ENCODE results near the gene FARP1. TPM values are rescaled to one million over a fixed set of nuclear protein-coding genes. Genes with fewer than 3 reads are reported as not detected.

FARP1 gene
- total RNA-seq, 1 donor from 2014 or later, result 128 TPM

DNA sequence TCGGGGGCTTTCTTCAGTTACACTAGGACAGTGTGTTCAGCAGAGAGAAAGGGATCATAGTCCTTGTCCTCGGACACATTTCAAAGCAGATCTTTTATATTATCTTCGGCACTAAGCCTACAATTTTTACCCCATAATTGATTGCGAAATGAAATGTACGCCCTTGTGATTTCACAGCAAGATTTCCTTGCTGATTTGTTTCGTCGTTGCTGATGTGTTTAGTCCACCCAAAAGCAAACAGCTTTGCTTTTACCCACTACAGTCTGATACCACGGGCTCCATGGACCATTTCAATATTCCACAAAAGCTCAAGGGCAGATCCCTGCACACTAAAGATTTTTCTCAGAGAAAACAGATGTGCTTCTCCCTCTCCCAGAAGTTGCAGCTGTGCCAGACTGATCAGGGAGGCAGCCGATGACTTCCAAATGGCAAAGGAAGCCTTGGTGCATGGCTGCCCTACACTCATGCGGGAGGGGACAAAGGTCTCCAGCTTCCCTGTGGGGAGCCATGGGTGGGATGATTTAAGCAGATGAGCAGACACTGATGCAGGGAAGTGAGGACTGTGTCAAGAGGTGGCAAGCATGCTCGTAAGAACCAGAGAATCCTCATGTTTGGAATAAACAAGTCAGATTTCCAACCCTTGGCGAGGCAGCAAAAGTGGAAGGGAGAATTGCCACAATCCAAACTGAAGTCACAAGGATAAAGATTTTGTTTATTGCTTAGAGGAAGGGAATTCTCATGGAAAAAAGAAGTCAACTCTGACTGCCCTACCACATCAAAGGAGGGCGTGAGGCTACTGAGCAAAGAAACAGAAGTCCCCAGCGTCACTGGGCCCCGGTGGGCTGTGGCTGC, 353.0 kb downstream of the FARP1 start:
- no peaks in the 10 kb centered on the region for H3K27me3 Mint-ChIP-seq (ENCODE audit: low read depth, unreplicated experiment)
- no peak overlapping the region for H3K9ac ChIP-seq (ENCODE audit: low read length)
- H3K4me1 Mint-ChIP-seq (ENCODE audit: low read depth, unreplicated experiment), result peaks cover 13% of the 10 kb centered on the region

GRCh38 chr13:98496479-98496791, 353.5 kb downstream of the FARP1 start:
- Mint-ChIP-seq H3K4me3 (ENCODE audit: unreplicated experiment) (no peak overlapping the region), H3K9me3 (ENCODE audit: unreplicated experiment) (no peaks in the 10 kb centered on the region), H3K36me3 (ENCODE audit: low read depth, unreplicated experiment) (peaks cover 18% of the 10 kb centered on the region), H3K4me1 (ENCODE audit: low read depth, unreplicated experiment) (peaks cover 11% of the 10 kb centered on the region), H3K27ac (ENCODE audit: unreplicated experiment) (no peak overlapping the region), H3K27me3 (ENCODE audit: low read depth, unreplicated experiment) (no peaks in the 10 kb centered on the region)
- no peak for FAIRE-seq
- Histone ChIP-seq H3K4me3 (ENCODE audit: insufficient read depth, low read depth, low read length) (no peak overlapping the region), H3K79me2 (ENCODE audit: insufficient read depth, low read length) (peaks cover 91% of the 10 kb centered on the region), H3K9me3 (ENCODE audit: insufficient read depth, low read depth, low read length) (no peaks in the 10 kb centered on the region), H3K36me3 (ENCODE audit: insufficient read depth, low read length) (peaks cover 4% of the 10 kb centered on the region), H2AFZ (ENCODE audit: low read depth, low read length) (no peak overlapping the region), H3K4me1 (ENCODE audit: insufficient read depth, low read length) (no peaks in the 10 kb centered on the region), H3K9ac (ENCODE audit: low read length) (no peak overlapping the region), H3K27me3 (ENCODE audit: insufficient read depth, low read length) (no peaks in the 10 kb centered on the region), H4K20me1 (ENCODE audit: insufficient read depth, low read length) (peaks cover 71% of the 10 kb centered on the region), H3K4me2 (ENCODE audit: low read length) (no peak overlapping the region), H3K27ac (ENCODE audit: low read depth, low read length) (no peak overlapping the region)
- no peak for TF ChIP-seq EZH2 (IDR thresholded peaks at IDR 0.05; ENCODE audit: insufficient read depth, low read length)
- TF ChIP-seq, protein P1, sequence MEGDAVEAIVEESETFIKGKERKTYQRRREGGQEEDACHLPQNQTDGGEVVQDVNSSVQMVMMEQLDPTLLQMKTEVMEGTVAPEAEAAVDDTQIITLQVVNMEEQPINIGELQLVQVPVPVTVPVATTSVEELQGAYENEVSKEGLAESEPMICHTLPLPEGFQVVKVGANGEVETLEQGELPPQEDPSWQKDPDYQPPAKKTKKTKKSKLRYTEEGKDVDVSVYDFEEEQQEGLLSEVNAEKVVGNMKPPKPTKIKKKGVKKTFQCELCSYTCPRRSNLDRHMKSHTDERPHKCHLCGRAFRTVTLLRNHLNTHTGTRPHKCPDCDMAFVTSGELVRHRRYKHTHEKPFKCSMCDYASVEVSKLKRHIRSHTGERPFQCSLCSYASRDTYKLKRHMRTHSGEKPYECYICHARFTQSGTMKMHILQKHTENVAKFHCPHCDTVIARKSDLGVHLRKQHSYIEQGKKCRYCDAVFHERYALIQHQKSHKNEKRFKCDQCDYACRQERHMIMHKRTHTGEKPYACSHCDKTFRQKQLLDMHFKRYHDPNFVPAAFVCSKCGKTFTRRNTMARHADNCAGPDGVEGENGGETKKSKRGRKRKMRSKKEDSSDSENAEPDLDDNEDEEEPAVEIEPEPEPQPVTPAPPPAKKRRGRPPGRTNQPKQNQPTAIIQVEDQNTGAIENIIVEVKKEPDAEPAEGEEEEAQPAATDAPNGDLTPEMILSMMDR (IDR thresholded peaks at IDR 0.05; ENCODE audit: insufficient read depth, low read depth, low read length), result no peak
- DNase-seq (ENCODE audit: low read depth), result no peak

More for the DNA sequence above, 353.0 kb downstream of the FARP1 start:
- H3K27ac Mint-ChIP-seq (ENCODE audit: unreplicated experiment), result no peak overlapping the region
- no peak for TF ChIP-seq EZH2 (IDR thresholded peaks at IDR 0.05; ENCODE audit: insufficient read depth, low read length)
- TF ChIP-seq, protein P1 (IDR thresholded peaks at IDR 0.05; ENCODE audit: insufficient read depth, low read depth, low read length), result no peak
- H3K36me3 Mint-ChIP-seq (ENCODE audit: low read depth, unreplicated experiment), result peaks cover 20% of the 10 kb centered on the region
- H3K27ac ChIP-seq (ENCODE audit: low read depth, low read length), result no peak overlapping the region
- no peak overlapping the region for H2AFZ ChIP-seq (ENCODE audit: low read depth, low read length)
- peaks cover 77% of the 10 kb centered on the region for H4K20me1 ChIP-seq (ENCODE audit: insufficient read depth, low read length)
- H3K4me3 Mint-ChIP-seq (ENCODE audit: unreplicated experiment), result no peak overlapping the region
- peaks cover 4% of the 10 kb centered on the region for H3K36me3 ChIP-seq (ENCODE audit: insufficient read depth, low read length)
- H3K79me2 ChIP-seq (ENCODE audit: insufficient read depth, low read length), result peaks cover 91% of the 10 kb centered on the region
- H3K9me3 ChIP-seq (ENCODE audit: insufficient read depth, low read depth, low read length), result no peaks in the 10 kb centered on the region
- no peaks in the 10 kb centered on the region for H3K4me1 ChIP-seq (ENCODE audit: insufficient read depth, low read length)
- DNase-seq (ENCODE audit: low read depth) (no peak), FAIRE-seq (no peak)
- H3K9me3 Mint-ChIP-seq (ENCODE audit: unreplicated experiment), result no peaks in the 10 kb centered on the region
- no peak overlapping the region for H3K4me3 ChIP-seq (ENCODE audit: insufficient read depth, low read depth, low read length)
- no peak overlapping the region for H3K4me2 ChIP-seq (ENCODE audit: low read length)
- H3K27me3 ChIP-seq (ENCODE audit: insufficient read depth, low read length), result no peaks in the 10 kb centered on the region

DNA sequence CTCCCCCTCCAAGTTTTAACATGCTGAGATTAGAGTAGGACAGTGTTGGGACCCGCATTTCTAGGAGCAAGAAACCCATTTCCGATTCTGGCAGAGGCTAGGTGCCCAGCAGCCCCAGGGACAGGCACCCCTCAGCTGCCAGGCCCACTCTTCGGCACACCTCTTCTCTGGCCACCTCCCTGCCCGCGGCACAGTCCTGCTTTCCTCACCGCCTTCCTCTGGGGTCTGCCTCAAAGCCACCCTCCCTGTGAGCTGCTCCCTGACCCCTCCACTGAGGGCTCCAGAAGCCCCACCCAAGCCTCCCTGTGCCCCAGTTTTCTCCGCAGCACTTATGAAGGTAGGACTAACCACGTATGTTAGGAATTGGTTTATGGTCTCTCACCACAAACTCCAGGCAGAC, 354.1 kb downstream of the FARP1 start:
- no peak for DNase-seq (ENCODE audit: low read depth)
- no peak overlapping the region for H3K27ac Mint-ChIP-seq (ENCODE audit: unreplicated experiment)
- H3K9me3 ChIP-seq (ENCODE audit: insufficient read depth, low read depth, low read length), result no peaks in the 10 kb centered on the region
- peaks cover 92% of the 10 kb centered on the region for H3K79me2 ChIP-seq (ENCODE audit: insufficient read depth, low read length)
- no peak overlapping the region for H3K4me3 ChIP-seq (ENCODE audit: insufficient read depth, low read depth, low read length)
- H4K20me1 ChIP-seq (ENCODE audit: insufficient read depth, low read length), result peaks cover 74% of the 10 kb centered on the region
- H3K27me3 ChIP-seq (ENCODE audit: insufficient read depth, low read length), result no peaks in the 10 kb centered on the region
- peaks cover 18% of the 10 kb centered on the region for H3K36me3 Mint-ChIP-seq (ENCODE audit: low read depth, unreplicated experiment)
- TF ChIP-seq, protein P1 (IDR thresholded peaks at IDR 0.05; ENCODE audit: insufficient read depth, low read depth, low read length), result no peak
- no peak for TF ChIP-seq EZH2 (IDR thresholded peaks at IDR 0.05; ENCODE audit: insufficient read depth, low read length)
- no peaks in the 10 kb centered on the region for H3K27me3 Mint-ChIP-seq (ENCODE audit: low read depth, unreplicated experiment)
- H3K4me3 Mint-ChIP-seq (ENCODE audit: unreplicated experiment), result no peak overlapping the region
- H3K4me1 Mint-ChIP-seq (ENCODE audit: low read depth, unreplicated experiment), result peaks cover 14% of the 10 kb centered on the region
- no peaks in the 10 kb centered on the region for H3K9me3 Mint-ChIP-seq (ENCODE audit: unreplicated experiment)
- H3K4me1 ChIP-seq (ENCODE audit: insufficient read depth, low read length), result no peaks in the 10 kb centered on the region
- H3K9ac ChIP-seq (ENCODE audit: low read length), result no peak overlapping the region
- H2AFZ ChIP-seq (ENCODE audit: low read depth, low read length), result no peak overlapping the region
- H3K4me2 ChIP-seq (ENCODE audit: low read length), result no peak overlapping the region
- no peak overlapping the region for H3K27ac ChIP-seq (ENCODE audit: low read depth, low read length)
- FAIRE-seq, result no peak
- H3K36me3 ChIP-seq (ENCODE audit: insufficient read depth, low read length), result peaks cover 4% of the 10 kb centered on the region

Measured in astrocyte (in vitro differentiated cells and primary cell).